Esophagus muscularis mucosa (tissue), 4 donors: ENCODE data around the gene NTN1.

ENCODE experiments used
- CTCF ChIP-seq, 3 experiments: fragments of 200-600 bp in 2 of 3; fragments of 450-650 bp in 1 of 3; sonication (generic) in 2 of 3; IDR thresholded peaks; one replicate each; pipeline ENCODE4 v1.5.1; 2017 to 2019; ENCODE audit warnings: antibody characterized with exemption in 3 of 3, mild to moderate bottlenecking in 2 of 3, moderate library complexity in 1 of 3
- EP300 ChIP-seq: sonication (generic); formaldehyde crosslinking; IDR thresholded peaks from one replicate; pipeline ENCODE4 v1.6.1; 2017; ENCODE audit warnings: antibody characterized with exemption
- POLR2A ChIP-seq: fragments of 450-650 bp; IDR thresholded peaks from one replicate; pipeline ENCODE4 v1.6.1; 2017; ENCODE audit warnings: antibody characterized with exemption, moderate library complexity, mild to moderate bottlenecking, low read depth
- POLR2AphosphoS5 ChIP-seq, 2 donors: sonication (generic); formaldehyde crosslinking; IDR thresholded peaks; one replicate each; pipeline ENCODE4 v1.6.1; 2017; ENCODE audit warnings: antibody characterized with exemption in 2 of 2

DNA sequence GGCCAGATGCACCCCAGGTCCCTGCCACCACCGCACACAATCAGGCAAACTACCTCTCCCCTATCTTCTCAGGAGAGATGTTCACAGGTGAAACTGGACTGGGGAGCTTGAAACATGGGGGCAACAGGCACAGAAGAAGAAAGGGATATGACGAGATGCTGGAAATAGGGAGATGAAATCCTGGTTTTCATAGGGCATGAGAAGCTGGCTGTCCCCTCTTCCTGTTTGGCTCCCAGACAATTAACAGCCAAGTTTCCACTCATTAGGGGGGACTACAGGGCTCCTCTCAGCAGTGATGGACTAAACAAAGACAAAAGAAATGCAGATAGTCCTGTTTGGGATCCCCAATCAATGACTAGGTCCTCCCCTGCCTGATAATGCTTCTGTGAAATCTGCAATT lies 266.0 kb downstream of the NTN1 start:
- no peak for TF ChIP-seq CTCF (IDR thresholded peaks at IDR 0.05)
- no peak for TF ChIP-seq POLR2AphosphoS5 (IDR thresholded peaks at IDR 0.05)
- TF ChIP-seq POLR2A: no peak
- TF ChIP-seq EP300: no peak
